ENCODE measurements around the gene B9D2.
"Not testable (repeated sequence)": the region's sequence is repeated elsewhere in the genome, so short reads cannot be mapped to it uniquely, and the experiment has no call there.

- TF ChIP-seq ZNF138 (tag by site-specific recombination; IDR thresholded peaks at IDR 0.05; ENCODE audit: borderline replicate concordance); ZNF747 (tag by site-specific recombination; IDR thresholded peaks at IDR 0.05): not testable (repeated sequence)
Observed at GRCh38 chr19:41381536-41381935, 17.6 kb upstream of the B9D2 start.
